Upper lobe of left lung (tissue), 6 donors: ENCODE results near the gene CKAP2L. TPM values are rescaled to one million over a fixed set of nuclear protein-coding genes. Genes with fewer than 3 reads are reported as not detected.

ENCODE experiments used
- ATAC-seq, 2 donors: fragments of 200-7000 bp; cut with Tn5 transposase; one replicate each; pipeline ENCODE4 v1.9.1; 2022; ENCODE audit warnings: mild to moderate bottlenecking in 2 of 2, moderate library complexity in 2 of 2; ENCODE audit not compliant: low FRiP score in 2 of 2
- DNase-seq, 2 donors: peaks; one replicate each; pipeline ENCODE4 v3.0.0-alpha.2; 2019 to 2020
- H3K27ac ChIP-seq, 4 donors: fragments of 200-600 bp; sonication (generic); one replicate each; pipeline ENCODE4 v1.5.1; 2016 to 2019
- H3K27me3 ChIP-seq, 4 donors: fragments of 200-600 bp; sonication (generic); one replicate each; pipeline ENCODE4 v1.5.1; 2017 to 2019
- H3K36me3 ChIP-seq, 4 donors: fragments of 200-600 bp; sonication (generic); one replicate each; pipeline ENCODE4 v1.5.1; 2016 to 2019
- H3K4me1 ChIP-seq, 4 donors: fragments of 200-600 bp; sonication (generic); one replicate each; pipeline ENCODE4 v1.5.1; 2018 to 2019
- H3K4me3 ChIP-seq, 4 donors: fragments of 200-600 bp; sonication (generic); one replicate each; pipeline ENCODE4 v1.5.1; 2017 to 2019; ENCODE audit warnings: mild to moderate bottlenecking in 2 of 4, moderate library complexity in 1 of 4
- H3K9me3 ChIP-seq, 4 donors: fragments of 200-600 bp; sonication (generic); one replicate each; pipeline ENCODE4 v1.5.1; 2018 to 2019
- EP300 ChIP-seq, 4 donors: sonication (generic); formaldehyde crosslinking; IDR thresholded peaks; one replicate each; pipeline ENCODE4 v1.5.1; 2017; ENCODE audit warnings: antibody characterized with exemption in 4 of 4, control low read depth in 2 of 4
- POLR2A ChIP-seq, 4 donors: fragments of 450-650 bp; IDR thresholded peaks; one replicate each; pipeline ENCODE4 v1.5.1; 2016 to 2017; ENCODE audit warnings: antibody characterized with exemption in 4 of 4, mild to moderate bottlenecking in 2 of 4
- POLR2AphosphoS5 ChIP-seq, 2 donors: sonication (generic); formaldehyde crosslinking; IDR thresholded peaks; one replicate each; pipeline ENCODE4 v1.5.1; 2017; ENCODE audit warnings: antibody characterized with exemption in 2 of 2
- WGBS, 2 donors: methylation state at CpG; one replicate each; pipeline ENCODE4 v1.1.5; 2017 to 2018; 5-methylcytosine and 5-hydroxymethylcytosine counted together
- total RNA-seq, 6 donors: library from RNA; depleted of rRNA in 4 of 6; stranded (reverse); fragments of >200 nt in 4 of 6; gene quantifications; one replicate each; pipeline versions ENCODE4 v1.1.0 to v1.2.1, GENCODE V29; 2016 to 2021
- TF ChIP-seq, protein P1 (sequence below), 6 experiments: fragments of 450-650 bp in 4 of 6; fragments of 200-600 bp in 2 of 6; sonication (generic) in 2 of 6; IDR thresholded peaks; one replicate each; pipeline ENCODE4 v1.5.1; 2016 to 2019; ENCODE audit warnings: antibody characterized with exemption in 6 of 6
- donor health status: DM: no; HTN: no; CAD: no; lungs with moderate emphysema.
- donor health status: DM: no; HTN: yes; CAD: no; lungs with severe emphysema.

Gene CKAP2L
- total RNA-seq, 6 donors from 2014 or later: 0.49 to 2.3 (median 1.7) TPM

DNA sequence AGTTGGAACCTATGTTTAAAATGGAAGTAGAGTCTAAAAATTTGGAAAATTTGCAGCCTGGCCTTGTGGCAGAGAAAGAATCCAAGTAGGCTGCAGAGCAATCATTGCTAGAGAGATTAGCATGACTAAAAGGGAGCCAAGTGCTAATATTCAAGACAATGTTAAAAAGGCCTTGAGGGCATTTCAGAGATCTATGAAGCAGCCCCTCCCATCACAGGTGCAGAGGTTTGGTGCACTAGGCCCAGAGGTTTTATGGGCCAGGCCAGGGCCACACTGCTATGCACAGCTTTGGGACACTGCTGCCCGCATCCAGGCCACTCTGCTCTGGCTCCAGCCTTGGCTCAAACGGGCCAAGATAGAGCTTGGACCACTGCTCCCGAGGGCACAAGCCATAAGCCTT lies 26.6 kb upstream of the CKAP2L start:
- no peaks in the 10 kb centered on the region for H3K9me3 ChIP-seq
- TF ChIP-seq, protein P1, sequence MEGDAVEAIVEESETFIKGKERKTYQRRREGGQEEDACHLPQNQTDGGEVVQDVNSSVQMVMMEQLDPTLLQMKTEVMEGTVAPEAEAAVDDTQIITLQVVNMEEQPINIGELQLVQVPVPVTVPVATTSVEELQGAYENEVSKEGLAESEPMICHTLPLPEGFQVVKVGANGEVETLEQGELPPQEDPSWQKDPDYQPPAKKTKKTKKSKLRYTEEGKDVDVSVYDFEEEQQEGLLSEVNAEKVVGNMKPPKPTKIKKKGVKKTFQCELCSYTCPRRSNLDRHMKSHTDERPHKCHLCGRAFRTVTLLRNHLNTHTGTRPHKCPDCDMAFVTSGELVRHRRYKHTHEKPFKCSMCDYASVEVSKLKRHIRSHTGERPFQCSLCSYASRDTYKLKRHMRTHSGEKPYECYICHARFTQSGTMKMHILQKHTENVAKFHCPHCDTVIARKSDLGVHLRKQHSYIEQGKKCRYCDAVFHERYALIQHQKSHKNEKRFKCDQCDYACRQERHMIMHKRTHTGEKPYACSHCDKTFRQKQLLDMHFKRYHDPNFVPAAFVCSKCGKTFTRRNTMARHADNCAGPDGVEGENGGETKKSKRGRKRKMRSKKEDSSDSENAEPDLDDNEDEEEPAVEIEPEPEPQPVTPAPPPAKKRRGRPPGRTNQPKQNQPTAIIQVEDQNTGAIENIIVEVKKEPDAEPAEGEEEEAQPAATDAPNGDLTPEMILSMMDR (IDR thresholded peaks at IDR 0.05): no peak
- TF ChIP-seq POLR2AphosphoS5 (IDR thresholded peaks at IDR 0.05) (no peak), EP300 (IDR thresholded peaks at IDR 0.05) (no peak), POLR2A (IDR thresholded peaks at IDR 0.05) (no peak)
- H3K27ac ChIP-seq: no peak overlapping the region
- H3K27me3 ChIP-seq: no peaks in the 10 kb centered on the region
- 90 to 97% methylated on average over 2 to 3 of the region's 3 CpGs for WGBS, 2 donors
- no peak overlapping the region for H3K4me3 ChIP-seq
- no peak for ATAC-seq
- DNase-seq: no peak
- peaks cover 0 to 18% (median 10%) of the 10 kb centered on the region in 4 donors for H3K4me1 ChIP-seq
- no peaks in the 10 kb centered on the region for H3K36me3 ChIP-seq

DNA sequence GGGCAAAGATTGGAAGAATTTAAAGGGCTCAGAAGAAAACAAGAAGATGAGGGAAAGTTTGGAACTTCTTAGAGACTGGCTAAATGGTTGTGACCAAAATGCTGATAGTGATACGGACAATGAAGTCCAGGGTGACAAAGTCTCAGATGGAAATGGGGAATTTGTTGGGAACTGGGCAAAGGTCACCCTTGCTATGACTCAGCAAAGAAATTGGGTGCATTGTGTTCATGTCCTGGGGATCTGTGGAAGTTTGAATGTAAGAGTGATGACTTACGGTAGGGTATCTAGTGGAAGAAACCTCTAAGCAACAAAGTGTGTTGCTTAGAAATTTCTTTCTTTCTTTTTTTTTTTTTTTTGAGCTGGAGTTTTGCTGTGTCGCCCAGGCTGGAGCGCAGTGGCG lies 25.9 kb upstream of the CKAP2L start:
- Histone ChIP-seq H3K9me3 (no peaks in the 10 kb centered on the region), H3K4me3 (no peak overlapping the region), H3K36me3 (no peaks in the 10 kb centered on the region), H3K4me1 (peaks cover 0 to 18% (median 10%) of the 10 kb centered on the region in 4 donors), H3K27me3 (no peaks in the 10 kb centered on the region), H3K27ac (no peak overlapping the region)
- 88 to 90% methylated on average over 5 of the region's 5 CpGs for WGBS, 2 donors
- ATAC-seq (no peak), DNase-seq (no peak)
- TF ChIP-seq, protein P1 (IDR thresholded peaks at IDR 0.05): no peak
- no peak for TF ChIP-seq POLR2AphosphoS5 (IDR thresholded peaks at IDR 0.05)
- no peak for TF ChIP-seq EP300 (IDR thresholded peaks at IDR 0.05)
- TF ChIP-seq POLR2A (IDR thresholded peaks at IDR 0.05): no peak

DNA sequence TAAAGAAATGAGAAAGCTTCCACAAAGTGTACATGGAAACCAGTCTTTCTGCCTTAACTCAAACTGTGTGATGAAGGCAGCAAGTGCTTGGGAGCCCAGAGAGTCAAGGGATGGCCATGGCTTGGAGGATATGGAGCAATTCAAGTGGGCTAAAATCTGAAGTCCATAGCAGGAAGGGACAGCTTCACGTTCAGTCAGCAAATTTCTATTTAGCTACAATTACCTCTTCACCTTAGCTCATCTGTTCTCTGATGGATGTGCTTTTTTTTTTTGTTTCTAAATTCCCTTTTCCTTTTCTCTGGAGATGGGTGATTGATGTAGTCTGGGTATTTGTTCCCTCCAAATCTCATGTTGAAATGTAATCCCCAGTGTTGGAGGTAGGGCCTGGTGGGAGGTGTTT lies 24.8 kb upstream of the CKAP2L start:
- Histone ChIP-seq H3K27ac (no peak overlapping the region), H3K9me3 (no peaks in the 10 kb centered on the region), H3K4me3 (no peak overlapping the region), H3K27me3 (no peaks in the 10 kb centered on the region), H3K4me1 (peaks cover 0 to 9% (median 3%) of the 10 kb centered on the region in 4 donors), H3K36me3 (no peaks in the 10 kb centered on the region)
- TF ChIP-seq, protein P1 (IDR thresholded peaks at IDR 0.05): no peak
- TF ChIP-seq POLR2A (IDR thresholded peaks at IDR 0.05) (no peak), POLR2AphosphoS5 (IDR thresholded peaks at IDR 0.05) (no peak), EP300 (IDR thresholded peaks at IDR 0.05) (no peak)
- 84 to 93% methylated on average over 1 of the region's 1 CpG for WGBS, 2 donors
- DNase-seq (no peak), ATAC-seq (no peak)

DNA sequence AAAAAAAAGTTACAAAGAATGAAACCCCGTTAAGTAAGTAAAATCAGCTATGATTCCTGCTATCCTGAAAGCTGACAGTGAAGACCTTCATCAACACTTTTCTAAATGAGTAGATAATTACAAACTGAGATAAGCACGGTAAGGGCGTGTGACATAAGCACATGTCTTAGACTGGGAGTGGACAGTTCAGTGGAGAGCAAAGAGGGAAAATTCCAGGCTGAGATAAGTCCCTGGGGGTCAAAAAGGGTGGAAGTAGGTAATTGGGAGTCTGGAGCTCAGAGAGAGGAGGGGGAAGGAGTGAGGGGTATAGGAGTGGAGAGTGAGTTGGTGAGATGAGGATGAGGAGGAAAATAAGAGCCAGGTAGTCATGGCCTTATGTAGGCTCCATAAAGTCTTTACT lies 24.2 kb upstream of the CKAP2L start:
- no peaks in the 10 kb centered on the region for H3K27me3 ChIP-seq
- 82 to 86% methylated on average over 3 of the region's 3 CpGs for WGBS, 2 donors
- H3K27ac ChIP-seq: no peak overlapping the region
- DNase-seq: no peak
- H3K4me1 ChIP-seq: peaks cover 0 to 4% (median under 1%) of the 10 kb centered on the region in 4 donors
- no peak for ATAC-seq
- H3K4me3 ChIP-seq: no peak overlapping the region
- TF ChIP-seq POLR2AphosphoS5 (IDR thresholded peaks at IDR 0.05) (no peak), POLR2A (IDR thresholded peaks at IDR 0.05) (no peak), EP300 (IDR thresholded peaks at IDR 0.05) (no peak)
- TF ChIP-seq, protein P1 (IDR thresholded peaks at IDR 0.05): no peak
- no peaks in the 10 kb centered on the region for H3K9me3 ChIP-seq
- no peaks in the 10 kb centered on the region for H3K36me3 ChIP-seq

DNA sequence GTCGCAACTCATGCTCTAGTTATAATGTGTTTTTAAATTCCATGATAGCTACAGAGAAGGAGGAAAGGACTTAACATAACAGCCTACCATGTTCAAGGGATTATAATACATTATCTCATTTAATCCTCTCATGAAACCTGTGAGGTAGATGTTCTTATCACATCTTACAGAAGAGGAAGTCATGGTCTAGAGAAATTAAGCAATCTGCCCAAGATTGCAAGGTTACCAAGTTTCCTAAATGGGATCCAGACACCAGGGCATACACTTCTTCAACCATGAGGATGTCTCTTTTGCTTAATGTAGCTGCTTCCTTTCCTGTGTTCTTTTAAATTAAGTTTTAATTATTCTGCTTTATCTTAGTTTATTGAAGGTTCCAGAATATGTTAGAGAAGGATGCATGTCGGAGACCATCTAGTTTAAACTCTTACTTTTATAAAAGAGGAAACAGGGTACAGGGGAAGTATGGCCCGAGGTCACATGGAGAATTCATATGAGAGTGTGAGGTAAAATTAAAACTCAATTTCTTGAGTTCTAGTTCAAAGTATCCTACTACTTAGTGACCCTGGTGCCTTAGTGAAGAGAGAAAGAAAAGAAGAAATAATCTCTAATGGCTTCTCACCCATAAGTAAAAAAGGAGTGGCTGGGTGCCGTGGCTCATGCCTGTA lies 23.5 kb upstream of the CKAP2L start:
- Histone ChIP-seq H3K27me3 (no peaks in the 10 kb centered on the region), H3K27ac (peak overlapping the region in 2 of 4 donors; percentile 18 to 44), H3K36me3 (no peaks in the 10 kb centered on the region), H3K4me3 (no peak overlapping the region), H3K4me1 (peaks cover 0 to 4% (median 0%) of the 10 kb centered on the region in 4 donors), H3K9me3 (no peaks in the 10 kb centered on the region)
- ATAC-seq (no peak), DNase-seq (no peak)
- WGBS, 2 donors: 65 to 79% methylated on average over 4 of the region's 4 CpGs
- TF ChIP-seq POLR2AphosphoS5 (IDR thresholded peaks at IDR 0.05): no peak
- no peak for TF ChIP-seq POLR2A (IDR thresholded peaks at IDR 0.05)
- TF ChIP-seq, protein P1 (IDR thresholded peaks at IDR 0.05): no peak
- no peak for TF ChIP-seq EP300 (IDR thresholded peaks at IDR 0.05)
